CD4-positive, alpha-beta T cell treated with Interleukin-17A for 1 hour (primary cell): ENCODE results near the gene PXMP4.

Experiments
- DNase-seq: peaks from one replicate; pipeline ENCODE4 v3.0.0-alpha.2; 2020

The PXMP4 gene

DNA sequence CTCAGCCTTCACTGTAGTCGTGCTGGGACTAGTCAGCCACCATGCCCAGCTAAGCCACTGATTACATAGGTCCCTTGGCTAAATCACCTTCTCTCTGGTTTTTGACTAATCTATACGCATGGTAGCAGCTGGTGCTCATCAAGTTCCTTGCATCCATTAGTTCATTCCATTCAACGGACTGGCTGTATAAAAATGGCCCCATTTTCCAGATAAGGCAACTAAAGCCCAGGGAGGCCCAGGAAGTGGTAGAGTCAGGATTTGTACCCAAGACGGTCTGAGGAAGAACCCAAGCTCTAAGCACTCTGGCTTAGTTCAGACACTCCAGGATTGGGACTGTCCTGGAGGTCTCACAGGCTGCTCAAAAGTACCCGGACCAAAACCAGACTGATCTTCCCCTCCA, 38.8 kb downstream of the PXMP4 start:
- DNase-seq: no peak

DNA sequence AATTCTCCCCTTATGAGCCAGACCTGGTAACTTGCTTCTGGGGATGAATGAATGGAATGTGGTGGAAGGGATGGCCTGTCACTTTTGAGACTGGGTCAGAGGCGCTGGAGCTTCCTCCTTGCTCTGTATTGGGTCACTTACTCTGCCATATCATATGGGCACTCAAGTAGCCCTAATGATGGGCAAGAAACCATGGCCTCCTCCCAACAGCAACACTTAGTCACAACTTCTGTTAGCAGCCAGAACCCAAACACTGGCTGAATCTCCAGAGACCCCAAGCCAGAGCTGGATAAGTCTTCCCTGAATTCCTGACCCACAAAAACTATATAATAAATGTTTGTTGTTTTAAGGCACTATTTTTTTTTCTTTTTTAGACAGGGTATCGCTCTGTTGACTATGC, 39.4 kb downstream of the PXMP4 start:
- DNase-seq: no peak

DNA sequence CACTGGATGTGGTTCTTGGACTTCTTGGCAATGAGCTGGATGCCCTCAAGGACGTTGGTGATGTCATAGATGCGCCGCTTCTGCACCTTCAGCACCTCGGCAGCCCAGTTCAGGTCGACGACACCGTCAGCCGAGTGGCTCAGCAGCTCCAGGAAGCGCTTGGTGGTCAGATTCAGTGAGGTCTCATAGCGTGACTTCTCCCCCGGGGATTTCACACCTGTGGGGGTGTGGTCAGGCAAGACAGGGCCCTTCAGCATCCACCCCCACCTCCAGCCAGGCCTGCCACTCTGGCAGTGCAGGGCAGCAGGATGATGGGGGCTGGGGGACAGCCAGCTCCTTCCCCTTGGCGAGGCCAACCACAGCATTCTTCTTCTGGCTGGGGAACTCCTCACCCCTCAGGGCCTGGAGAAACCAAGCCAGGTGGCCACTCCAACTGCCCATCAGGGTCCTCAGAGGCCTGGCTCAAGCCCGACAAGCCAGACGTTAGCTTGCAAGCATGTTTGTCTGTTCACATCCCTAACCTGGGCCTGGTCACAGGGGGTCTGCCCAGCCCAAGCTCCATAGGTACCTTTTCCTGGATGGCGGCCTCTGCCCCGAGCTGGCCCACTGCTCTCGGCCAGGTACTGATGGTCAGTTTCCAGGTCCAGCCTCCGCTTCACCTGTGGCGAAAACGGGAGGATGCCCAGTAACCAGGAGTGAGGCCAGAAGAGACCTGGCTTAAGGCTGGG, 40.2 kb downstream of the PXMP4 start:
- DNase-seq: peak; percentile 69

GRCh38 chr20:33677991-33678702, 42.0 kb downstream of the PXMP4 start:
- DNase-seq: no peak

- DNase-seq: no peak
Measured at GRCh38 chr20:33676652-33677645, 43.2 kb downstream of the PXMP4 start.

DNA sequence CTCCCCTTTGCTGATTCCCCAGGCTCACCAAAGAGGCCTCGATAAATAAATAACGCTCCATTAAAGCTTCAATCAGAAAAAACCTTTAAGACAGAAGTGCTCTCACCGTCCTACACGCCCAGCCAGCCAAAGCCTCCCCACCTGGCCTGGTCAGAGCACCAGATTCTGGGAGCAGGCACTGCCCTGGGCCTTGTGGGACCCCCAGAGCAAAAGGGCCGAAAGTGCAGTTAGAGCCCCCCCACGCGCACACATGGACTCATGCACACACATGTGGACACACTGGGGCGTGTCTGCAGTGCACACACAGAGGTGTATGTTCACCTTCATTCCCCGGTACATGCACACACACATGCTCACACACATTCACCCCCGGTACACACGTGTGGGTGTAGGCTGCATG, 44.0 kb downstream of the PXMP4 start:
- DNase-seq: no peak

DNA sequence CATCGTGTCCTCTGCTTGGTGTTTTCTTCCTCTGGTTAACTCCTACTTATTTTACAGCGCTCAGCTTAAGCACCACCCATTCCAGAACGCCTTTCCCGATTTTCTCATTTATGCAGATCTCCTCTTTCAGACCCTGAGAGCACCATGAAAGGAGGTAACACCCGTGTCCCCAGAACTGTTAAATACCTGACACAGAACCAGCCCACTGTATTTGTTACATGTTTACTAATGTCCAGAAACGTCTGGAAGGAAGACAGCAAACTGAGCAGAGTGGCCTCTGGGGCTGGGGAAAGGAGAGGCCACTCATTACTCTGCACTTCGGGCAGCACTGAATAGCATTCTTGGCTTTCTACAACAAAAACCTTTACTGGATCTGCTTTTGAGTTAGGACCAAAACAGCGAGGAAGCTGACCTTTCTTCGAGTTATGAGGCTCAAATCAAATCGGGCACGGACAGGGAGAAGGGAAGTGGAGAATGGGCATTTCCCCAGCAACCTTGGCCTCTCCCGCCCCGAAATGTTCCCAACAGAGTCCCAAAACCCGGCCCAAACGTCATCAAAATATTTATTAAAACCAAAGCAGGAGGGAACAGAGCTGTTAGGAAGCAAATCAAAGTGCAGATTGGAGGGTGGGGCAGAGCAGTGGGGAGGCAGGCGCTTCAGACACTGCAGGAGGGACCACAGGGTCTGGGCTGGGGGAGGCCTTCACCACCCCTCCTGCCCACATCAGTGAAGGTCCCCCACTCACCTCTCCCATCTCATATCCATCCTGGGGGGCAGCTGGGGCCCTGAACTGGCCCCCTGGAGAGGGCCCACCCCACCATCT, 44.8 kb downstream of the PXMP4 start:
- DNase-seq: no peak

- peak; percentile 67 for DNase-seq
Measured at GRCh38 chr20:33674294-33675135, 45.6 kb downstream of the PXMP4 start, which contains the start of gene NECAB3. NECAB3 (minus strand) TSS chr20:33674428; CDS start chr20:33674352, 76 bp downstream.

DNA sequence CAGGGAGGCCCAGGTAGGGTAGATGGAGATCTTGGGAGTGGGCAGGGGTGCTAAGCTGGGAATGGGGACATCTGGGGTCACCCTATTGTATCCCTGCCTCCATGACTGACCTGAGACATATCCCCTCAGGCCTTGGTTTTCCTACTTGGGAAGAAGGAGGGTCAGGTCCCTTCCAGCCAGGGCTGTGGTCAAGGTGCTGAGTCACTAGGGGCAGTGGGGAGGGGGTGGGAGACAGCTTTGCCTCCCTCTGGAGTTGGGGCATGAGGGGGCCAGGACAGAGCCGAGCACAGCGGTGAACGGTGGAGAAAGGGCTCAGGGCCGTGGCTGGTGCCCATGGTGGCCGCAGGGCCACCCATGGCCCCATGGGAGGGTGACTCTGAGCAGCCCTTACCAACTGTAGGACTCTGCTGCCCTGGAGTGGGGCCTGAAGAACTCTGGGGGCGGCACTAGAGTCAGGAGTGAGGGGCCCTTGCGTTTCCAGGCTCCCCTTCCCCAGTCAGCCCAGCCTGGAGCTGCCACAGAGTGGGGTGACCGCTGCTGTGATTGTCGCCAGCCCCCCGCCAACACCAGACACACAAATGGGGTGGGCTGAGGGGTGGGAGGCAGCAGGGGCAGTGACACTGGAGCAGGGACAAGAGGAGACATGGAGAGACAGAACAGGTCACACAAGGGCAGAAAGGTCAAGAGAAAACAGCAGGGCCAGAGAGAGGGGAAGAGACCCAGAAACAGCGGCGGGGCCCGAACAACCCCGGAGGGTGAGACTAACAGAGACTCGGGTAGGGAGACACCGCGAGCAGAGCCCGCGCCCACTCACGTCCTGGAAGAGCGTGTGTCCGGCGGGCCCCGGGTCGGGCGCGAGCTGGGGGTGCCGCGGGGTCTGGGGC, 46.5 kb downstream of the PXMP4 start:
- DNase-seq: no peak

- no peak for DNase-seq
Measured at GRCh38 chr20:33673114-33673409, 47.0 kb downstream of the PXMP4 start.

DNA sequence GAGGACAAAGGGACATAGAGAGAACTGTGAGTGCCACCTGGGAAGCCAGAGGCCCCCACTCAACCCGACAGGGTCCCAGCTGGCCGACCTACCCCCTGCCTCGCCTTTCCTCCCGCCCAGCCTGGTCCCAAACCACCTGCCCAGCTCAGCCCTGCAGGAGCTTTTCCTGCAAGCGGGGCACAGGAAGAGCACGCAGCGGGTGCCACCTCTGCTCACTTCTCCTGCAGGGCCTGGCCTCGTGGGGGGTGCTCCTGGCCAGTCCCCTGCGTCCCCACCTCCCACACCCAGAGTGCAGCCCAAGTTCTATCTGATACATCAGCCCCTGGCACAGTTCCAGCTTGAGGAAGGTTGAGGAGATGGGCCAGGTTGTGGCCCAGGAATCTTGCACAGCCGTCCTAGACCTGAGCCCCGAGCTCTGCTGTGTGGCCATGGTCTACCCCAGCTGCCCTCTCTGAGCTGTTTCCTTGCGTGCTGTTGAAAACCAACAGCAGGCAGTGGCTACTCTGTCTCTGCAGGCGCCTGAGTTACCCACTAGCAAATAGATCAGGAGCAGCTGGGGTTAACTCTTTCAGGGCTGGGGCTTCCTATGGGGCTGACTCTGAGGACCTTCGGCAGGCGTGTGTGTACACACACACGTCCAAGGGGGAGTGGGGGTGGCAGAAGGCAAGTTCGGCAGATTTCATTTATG, 47.5 kb downstream of the PXMP4 start:
- no peak for DNase-seq

DNA sequence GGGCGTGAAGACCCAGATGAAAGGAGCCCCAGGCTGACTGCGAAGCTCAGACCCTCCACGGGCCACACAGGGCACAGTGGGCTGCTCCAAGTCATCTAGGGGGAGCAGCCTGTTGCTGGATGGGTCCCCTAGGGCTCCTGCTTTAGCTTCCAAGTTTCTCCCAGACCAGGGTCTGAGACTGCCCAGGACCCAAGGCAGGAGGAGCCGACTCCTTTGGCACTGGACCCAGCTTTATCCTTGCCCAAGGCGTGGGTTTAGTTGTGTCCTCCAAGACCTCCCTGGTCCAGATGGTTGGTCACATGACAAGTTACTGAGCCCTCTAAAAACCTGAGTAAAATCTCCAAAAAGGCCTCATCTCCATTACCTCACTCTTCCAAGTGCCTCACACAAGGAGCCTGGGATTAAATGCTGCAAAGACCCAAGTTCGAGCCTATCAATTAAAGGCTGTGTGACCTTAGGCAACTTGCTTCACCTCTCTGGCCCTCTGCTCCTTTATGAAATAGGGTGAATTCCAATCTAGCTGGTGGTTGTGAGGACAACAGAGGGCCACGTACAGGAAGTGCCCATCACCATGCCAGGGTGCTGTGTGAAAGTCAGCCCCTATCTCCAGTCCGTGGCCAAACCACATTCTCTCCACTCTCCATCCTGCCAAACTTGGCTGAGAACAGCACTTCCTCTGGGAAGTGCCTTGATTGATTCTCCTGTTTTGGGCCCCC, 48.4 kb downstream of the PXMP4 start:
- DNase-seq: no peak

- no peak for DNase-seq
Measured at GRCh38 chr20:33670715-33671499, 49.2 kb downstream of the PXMP4 start.

DNA sequence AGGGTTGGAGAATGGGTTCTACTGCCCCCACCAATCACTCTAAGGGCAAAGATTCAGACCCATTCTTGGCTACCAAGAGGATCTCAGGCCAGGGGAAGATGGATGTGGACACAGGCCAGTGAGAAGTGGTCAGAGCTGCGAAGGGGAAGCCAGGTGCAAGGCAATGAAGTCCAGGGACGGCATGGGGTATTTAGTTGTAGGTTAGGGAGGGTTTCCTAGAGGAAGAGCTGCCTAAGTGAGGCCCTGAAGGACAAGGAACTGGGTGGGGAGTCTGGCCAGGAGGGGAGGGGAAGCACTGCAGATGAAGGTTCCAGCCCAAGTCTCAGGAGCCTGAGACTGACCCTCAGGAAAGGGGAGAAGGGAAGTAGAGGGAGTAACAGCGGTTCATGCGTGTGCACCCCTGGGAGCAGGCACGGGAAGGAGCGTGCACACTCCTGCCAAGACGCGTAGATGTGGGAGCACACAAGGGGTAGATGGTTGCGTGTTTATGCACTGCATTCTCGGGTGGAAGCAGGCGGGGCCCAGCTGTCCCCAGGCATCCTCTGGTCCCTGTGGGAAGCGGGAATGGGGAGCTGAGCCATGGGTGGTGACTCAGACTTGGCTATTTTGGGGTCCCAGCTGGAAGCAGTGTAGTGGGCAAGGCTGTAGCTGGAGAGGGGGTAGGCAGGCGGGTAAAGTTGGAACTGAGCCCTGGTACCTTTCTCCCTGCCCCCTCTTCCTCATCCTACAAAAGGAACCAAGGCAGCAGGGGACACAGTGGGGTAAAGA, 50.1 kb downstream of the PXMP4 start:
- DNase-seq: no peak

DNA sequence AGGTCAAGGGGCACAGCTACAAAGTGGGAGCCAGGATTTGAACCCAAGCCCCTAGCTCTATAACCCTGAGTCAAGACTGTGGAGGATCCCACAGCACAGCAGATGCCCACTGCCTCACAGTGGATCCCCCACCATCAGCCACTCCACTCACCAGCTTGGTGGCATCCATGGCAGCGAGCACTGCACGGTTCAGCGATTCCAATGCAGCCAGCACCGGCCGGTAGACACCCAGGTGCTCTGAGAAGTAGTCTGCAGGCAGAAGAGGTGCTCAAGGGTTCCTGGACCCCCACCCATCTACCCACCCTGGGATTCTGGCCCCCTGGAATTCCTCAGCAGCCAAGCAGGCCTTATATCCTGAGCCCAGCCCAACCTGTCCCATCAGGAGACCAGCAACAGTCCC, 50.9 kb downstream of the PXMP4 start:
- DNase-seq: no peak

- DNase-seq: no peak
Measured at GRCh38 chr20:33668466-33669155, 51.5 kb downstream of the PXMP4 start.
